HepG2 (cell line): Measurements from ENCODE around the gene FGFR2. TPM values are rescaled to one million over a fixed set of nuclear protein-coding genes. Genes with fewer than 3 reads are reported as not detected.

Source experiments
- ATAC-seq: fragments of 200-7000 bp; cut with Tn5 transposase; 3 replicates; pipeline ENCODE4 v1.9.1; 2020; ENCODE audit warnings: mild to moderate bottlenecking, moderate library complexity
- BruUV-seq: library from RNA; stranded (reverse); fragments of 400-500 nt; replicated peaks from 2 replicates; lab custom pipeline; 2021; lab: Mats Ljungman, UMichigan
- CTCF ChIA-PET: fragments of 300-600 bp; formaldehyde crosslinking; extraction: SDS; loops from one replicate; lab custom pipeline; 2021; ENCODE audit warnings: low total read pairs, inconsistent platforms, low intra/inter-chr PET ratio; lab: Yijun Ruan, JAX
- POLR2A ChIA-PET: fragments of 350-600 bp; sonication (Branson Sonifier 250); formaldehyde crosslinking; loops from one replicate; lab custom pipeline; 2020; ENCODE audit warnings: antibody characterized with exemption, inconsistent platforms; lab: Yijun Ruan, JAX
- DNase-seq: peaks from one replicate; pipeline ENCODE4 v3.0.0-alpha.2; 2015; ENCODE audit warnings: low spot score
- FAIRE-seq: peaks from 3 replicates; lab custom pipeline; 2011; peaks lifted over from hg19 to GRCh38; lab: Jason Lieb, UNC
- H2AFZ ChIP-seq: one replicate; pipeline ENCODE4 v1.6.1; 2011; ENCODE audit warnings: low read length, inconsistent platforms
- H3K27ac ChIP-seq: fragments of 300-600 bp; 3 replicates; pipeline ENCODE4 v1.8.0; 2011; ENCODE audit warnings: mixed run types, mild to moderate bottlenecking, mixed read lengths, low read length, inconsistent platforms; ENCODE audit not compliant: insufficient read depth; ENCODE audit errors: extremely low read length
- H3K27me3 ChIP-seq, 2 experiments: fragments of 200-600 bp in 1 of 2; 2 replicates in 1 of 2; 3 replicates in 1 of 2; pipeline versions ENCODE4 v1.6.0 to v1.8.0; 2011; ENCODE audit warnings: low read length in 2 of 2, mild to moderate bottlenecking in 2 of 2, moderate library complexity in 2 of 2, inconsistent platforms in 1 of 2; ENCODE audit not compliant: insufficient read depth in 2 of 2, control insufficient read depth in 1 of 2
- H3K36me3 ChIP-seq, 2 experiments: fragments of 200-600 bp in 1 of 2; replicated peaks in 1 of 2; 2 replicates in 1 of 2; 3 replicates in 1 of 2; pipeline versions ENCODE4 v1.5.1 to v1.8.0; 2011; ENCODE audit warnings: low read length in 2 of 2, inconsistent platforms in 1 of 2; ENCODE audit not compliant: insufficient read depth in 2 of 2, control insufficient read depth in 1 of 2
- H3K4me1 ChIP-seq: 2 replicates; pipeline ENCODE4 v1.5.1; 2012; ENCODE audit warnings: low read length, inconsistent platforms; ENCODE audit not compliant: insufficient read depth
- H3K4me2 ChIP-seq: 2 replicates; pipeline ENCODE4 v1.6.0; 2011; ENCODE audit warnings: low read depth, low read length, inconsistent platforms
- H3K4me3 ChIP-seq, 3 experiments: fragments of 200-600 bp in 1 of 3; sonication (generic), shearing (Covaris generic) in 1 of 3; replicated peaks in 1 of 3; 2 replicates each; pipeline ENCODE4 v1.5.1; 2011 to 2016; ENCODE audit warnings: low read length in 3 of 3, inconsistent platforms in 2 of 3, low read depth in 2 of 3, mild to moderate bottlenecking in 2 of 3, control low read depth in 1 of 3, mixed read lengths in 1 of 3; ENCODE audit not compliant: insufficient read depth in 1 of 3
- H3K79me2 ChIP-seq: one replicate; pipeline ENCODE4 v1.6.1; 2011; ENCODE audit warnings: low read length, inconsistent platforms; ENCODE audit not compliant: insufficient read depth
- H3K9ac ChIP-seq: 2 replicates; pipeline ENCODE4 v1.6.0; 2011; ENCODE audit warnings: mild to moderate bottlenecking, low read depth, low read length, inconsistent platforms; ENCODE audit not compliant: insufficient read depth
- H3K9me3 ChIP-seq: 2 replicates; pipeline ENCODE4 v1.5.1; 2012; ENCODE audit warnings: mild to moderate bottlenecking, low read length
- H4K20me1 ChIP-seq: 2 replicates; pipeline ENCODE4 v1.6.0; 2011; ENCODE audit warnings: inconsistent platforms, mild to moderate bottlenecking, low read length, moderate library complexity; ENCODE audit not compliant: insufficient read depth
- CREM ChIP-seq, 2 experiments: sonication (generic) in 1 of 2; formaldehyde crosslinking in 1 of 2; IDR thresholded peaks; 2 replicates each; pipeline versions ENCODE4 v1.4.0 to v1.6.1; 2016 to 2020; ENCODE audit warnings: antibody characterized with exemption in 1 of 2, mild to moderate bottlenecking in 1 of 2, missing genetic modification reagents in 1 of 2
- CTCF ChIP-seq: sonication (generic); formaldehyde crosslinking; IDR thresholded peaks from 2 replicates; pipeline ENCODE4 v1.5.0; 2020; ENCODE audit warnings: mild to moderate bottlenecking, missing genetic modification reagents, moderate library complexity
- EP300 ChIP-seq, 3 experiments: sonication (generic) in 1 of 3; formaldehyde crosslinking in 1 of 3; IDR thresholded peaks; 2 replicates each; pipeline versions ENCODE4 v1.5.1 to v1.6.1; 2011 to 2020; ENCODE audit warnings: low read depth in 2 of 3, low read length in 2 of 3, borderline replicate concordance in 1 of 3, improper control_type of control experiment in 1 of 3, mild to moderate bottlenecking in 1 of 3, missing genetic modification reagents in 1 of 3, moderate library complexity in 1 of 3
- STAG1 ChIP-seq: sonication (generic); formaldehyde crosslinking; IDR thresholded peaks from 2 replicates; pipeline ENCODE4 v1.4.0; 2020; ENCODE audit warnings: missing genetic modification reagents
- ZNF138 ChIP-seq: sonication (generic); formaldehyde crosslinking; IDR thresholded peaks from 2 replicates; pipeline ENCODE4 v1.5.0; 2020; ENCODE audit warnings: mild to moderate bottlenecking, low read depth, missing genetic modification reagents
- WGBS: methylation state at CpG from one replicate; pipeline ENCODE4 v1.1.6; 2017; ENCODE audit warnings: low lambda C conversion rate; 5-methylcytosine and 5-hydroxymethylcytosine counted together
- in situ Hi-C: cut with HindIII; loops from 2 replicates; pipeline ENCODE4 v1.10.0; 2017; ENCODE audit warnings: low pct_unique_long_range_greater_than_20kb; ENCODE audit not compliant: extremely low pct_ligation_motif_present
- intact Hi-C: fragments of 100-400 bp; cut with micrococcal nuclease; formaldehyde crosslinking; loops from one replicate; pipeline ENCODE4 v1.10.0; 2022; ENCODE audit not compliant: unreplicated experiment
- polyA plus RNA-seq, 8 experiments: library from polyadenylated mRNA; depleted of rRNA in 3 of 8; stranded (reverse) in 7 of 8; unstranded in 1 of 8; fragments of >200 nt; fragmentation: Illumina TruSeq in 4 of 8; extraction: Trizol in 4 of 8; gene quantifications; 2 replicates each; pipeline versions ENCODE4 v1.2.1 to v1.2.3, GENCODE V29; 2011 to 2016; ENCODE audit warnings: low read depth in 4 of 8, missing spikeins in 1 of 8, mixed read lengths in 1 of 8; ENCODE audit not compliant: insufficient read depth in 1 of 8
- total RNA-seq, 5 experiments: library from RNA; depleted of rRNA; stranded (reverse); fragments of >200 nt; fragmentation: Illumina TruSeq; extraction: Trizol; gene quantifications; 2 replicates each; pipeline ENCODE4 v1.2.3, GENCODE V29; 2016; ENCODE audit warnings: low read depth in 1 of 5
- TF ChIP-seq, protein P1 (sequence below): sonication (generic); formaldehyde crosslinking; IDR thresholded peaks from 2 replicates; pipeline ENCODE4 v1.9.0; 2021; ENCODE audit warnings: missing genetic modification reagents, borderline replicate concordance

Gene FGFR2
- total and polyA plus RNA-seq, 2 of the 13 experiments (the other 11 are each of a cell fraction or from before 2014, with no cell fraction given), result 1.6 to 2.6 TPM

DNA sequence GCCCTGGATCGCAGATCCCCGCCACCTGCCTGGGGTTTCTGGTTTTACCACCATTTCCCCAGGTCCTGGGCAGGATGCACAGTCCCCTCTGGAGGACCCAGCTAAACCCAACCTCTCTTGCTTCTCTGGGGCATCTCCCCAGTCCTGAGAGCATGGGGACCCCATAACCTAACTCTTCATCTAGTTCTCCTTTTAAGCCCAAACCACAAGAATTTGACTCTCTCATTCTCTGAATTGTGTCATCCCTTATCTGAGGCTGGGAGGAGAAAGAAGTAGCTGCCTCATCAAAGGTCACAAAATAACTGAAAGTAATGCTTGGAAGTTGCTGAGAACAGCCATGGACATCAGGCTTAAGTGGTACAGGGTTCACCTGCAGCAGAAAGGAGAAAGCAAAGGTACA is 159.9 kb downstream of the FGFR2 start:
- ATAC-seq, result no peak
- TF ChIP-seq CREM (IDR thresholded peaks at IDR 0.05) (no peak), CREM (CRISPR knock-in tag; IDR thresholded peaks at IDR 0.05) (no peak)
- intact Hi-C loops, result no loop called here
- H4K20me1 ChIP-seq, result no peaks in the 10 kb centered on the region
- no TSS peak for BruUV-seq
- no peak overlapping the region for H3K9ac ChIP-seq
- peaks cover 18% of the 10 kb centered on the region for H3K4me1 ChIP-seq
- H3K27me3 ChIP-seq, result peaks cover 0 to 5% of the 10 kb centered on the region in 2 experiments; a peak in 1 of 5 replicates
- H3K9me3 ChIP-seq, result no peaks in the 10 kb centered on the region
- in situ Hi-C loops, result no loop called here
- 100% methylated on average over 2 of the region's 2 CpGs for WGBS
- CTCF ChIA-PET, result no interaction called here
- H2AFZ ChIP-seq, result no peak overlapping the region
- no peak for FAIRE-seq
- POLR2A ChIA-PET, result no interaction called here
- H3K79me2 ChIP-seq, result no peaks in the 10 kb centered on the region
- no peak overlapping the region for H3K27ac ChIP-seq
- H3K36me3 ChIP-seq, result no peaks in the 10 kb centered on the region
- no peak for DNase-seq
- no peak overlapping the region for H3K4me3 ChIP-seq
- no peak overlapping the region for H3K4me2 ChIP-seq

DNA sequence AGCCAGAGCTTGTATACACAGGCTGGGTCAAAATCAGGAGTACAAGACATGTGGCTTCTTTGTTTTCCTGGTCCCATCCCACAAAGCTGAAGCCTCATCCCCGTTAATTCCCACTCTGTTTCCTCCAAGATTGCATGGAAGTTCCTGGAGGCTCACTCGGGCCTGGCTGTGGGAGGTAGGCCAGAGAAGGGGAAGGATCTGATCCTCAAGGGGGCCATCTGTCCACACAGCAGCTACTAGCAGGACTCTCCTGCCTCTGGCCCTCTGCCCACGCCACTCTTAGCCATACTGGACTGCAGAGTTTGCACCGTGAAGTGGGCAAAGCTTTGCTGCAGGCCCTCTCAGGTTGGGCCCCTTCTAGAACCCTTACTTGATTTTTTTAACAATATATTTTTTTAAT is 160.6 kb downstream of the FGFR2 start:
- FAIRE-seq, result no peak
- no peaks in the 10 kb centered on the region for H3K9me3 ChIP-seq
- peaks cover 18% of the 10 kb centered on the region for H3K4me1 ChIP-seq

More for the DNA sequence above, 160.6 kb downstream of the FGFR2 start:
- no TSS peak for BruUV-seq
- Histone ChIP-seq H4K20me1 (no peaks in the 10 kb centered on the region), H3K36me3 (no peaks in the 10 kb centered on the region), H3K9ac (no peak overlapping the region), H2AFZ (no peak overlapping the region), H3K4me2 (peak overlapping the region; percentile 49; the same call in 1 of the 2 replicates), H3K27me3 (peaks cover 0 to 5% of the 10 kb centered on the region in 2 experiments; a peak in 1 of 5 replicates), H3K4me3 (no peak overlapping the region), H3K27ac (no peak overlapping the region), H3K79me2 (no peaks in the 10 kb centered on the region)
- WGBS, result 36% methylated on average over 1 of the region's 4 CpGs
- TF ChIP-seq ZNF138 (CRISPR knock-in tag) (no peak), CTCF (CRISPR knock-in tag) (peak; percentile 39), EP300 (IDR thresholded peaks at IDR 0.05; ENCODE audit: low read depth in 2 of 2, low read length in 2 of 2) (no peak), EP300 (CRISPR knock-in tag; IDR thresholded peaks at IDR 0.05; ENCODE audit: borderline replicate concordance) (no peak), STAG1 (CRISPR knock-in tag) (peak; percentile 37; the same call in 1 of the 2 replicates)
- TF ChIP-seq, protein P1, sequence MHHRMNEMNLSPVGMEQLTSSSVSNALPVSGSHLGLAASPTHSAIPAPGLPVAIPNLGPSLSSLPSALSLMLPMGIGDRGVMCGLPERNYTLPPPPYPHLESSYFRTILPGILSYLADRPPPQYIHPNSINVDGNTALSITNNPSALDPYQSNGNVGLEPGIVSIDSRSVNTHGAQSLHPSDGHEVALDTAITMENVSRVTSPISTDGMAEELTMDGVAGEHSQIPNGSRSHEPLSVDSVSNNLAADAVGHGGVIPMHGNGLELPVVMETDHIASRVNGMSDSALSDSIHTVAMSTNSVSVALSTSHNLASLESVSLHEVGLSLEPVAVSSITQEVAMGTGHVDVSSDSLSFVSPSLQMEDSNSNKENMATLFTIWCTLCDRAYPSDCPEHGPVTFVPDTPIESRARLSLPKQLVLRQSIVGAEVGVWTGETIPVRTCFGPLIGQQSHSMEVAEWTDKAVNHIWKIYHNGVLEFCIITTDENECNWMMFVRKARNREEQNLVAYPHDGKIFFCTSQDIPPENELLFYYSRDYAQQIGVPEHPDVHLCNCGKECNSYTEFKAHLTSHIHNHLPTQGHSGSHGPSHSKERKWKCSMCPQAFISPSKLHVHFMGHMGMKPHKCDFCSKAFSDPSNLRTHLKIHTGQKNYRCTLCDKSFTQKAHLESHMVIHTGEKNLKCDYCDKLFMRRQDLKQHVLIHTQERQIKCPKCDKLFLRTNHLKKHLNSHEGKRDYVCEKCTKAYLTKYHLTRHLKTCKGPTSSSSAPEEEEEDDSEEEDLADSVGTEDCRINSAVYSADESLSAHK, result no peak
- intact Hi-C loops, result no loop called here
- CTCF ChIA-PET, result no interaction called here
- peak; percentile 37; the same call in 2 of the 3 replicates for ATAC-seq
- DNase-seq, result no peak
- in situ Hi-C loops, result no loop called here
- POLR2A ChIA-PET, result no interaction called here
